H1 (cell line): Measurements from ENCODE around the gene CARM1. TPM values are rescaled to one million over a fixed set of nuclear protein-coding genes. Genes with fewer than 3 reads are reported as not detected.

Experiments used
- CTCF ChIA-PET: fragments of 300-600 bp; sonication (Branson Sonifier 250); formaldehyde crosslinking; loops from one replicate; lab custom pipeline; 2021; ENCODE audit not compliant: partially characterized antibody; lab: Charles Lee
- POLR2A ChIA-PET: fragments of 300-600 bp; sonication (Branson Sonifier 250); formaldehyde crosslinking; loops from one replicate; lab custom pipeline; 2021; ENCODE audit warnings: inconsistent platforms; ENCODE audit not compliant: partially characterized antibody; lab: Charles Lee
- DNase-seq, 2 experiments: peaks; one replicate each; pipeline versions ENCODE4 v3.0.0 to v3.0.0-alpha.2; 2010 to 2022; ENCODE audit warnings: low spot score in 2 of 2, low read depth in 1 of 2, mixed read lengths in 1 of 2
- FAIRE-seq: peaks from 2 replicates; lab custom pipeline; 2011; peaks lifted over from hg19 to GRCh38; lab: Jason Lieb, UNC
- H2AFZ ChIP-seq: 2 replicates; pipeline ENCODE4 v1.8.1; 2012; ENCODE audit warnings: low read length, inconsistent platforms
- H2AK5ac ChIP-seq: 2 replicates; pipeline ENCODE4 v1.6.1; 2013; ENCODE audit warnings: low read depth, low read length
- H2BK120ac ChIP-seq: replicated peaks from 2 replicates; pipeline ENCODE3; 2013; ENCODE audit warnings: low read depth, low read length, inconsistent platforms
- H2BK12ac ChIP-seq: 2 replicates; pipeline ENCODE4 v1.6.1; 2013; ENCODE audit warnings: low read depth, low read length
- H2BK15ac ChIP-seq: 2 replicates; pipeline ENCODE4 v1.6.1; 2013; ENCODE audit warnings: low read length
- H2BK20ac ChIP-seq: 2 replicates; pipeline ENCODE4 v1.6.1; 2013; ENCODE audit warnings: low read length
- H2BK5ac ChIP-seq: 2 replicates; pipeline ENCODE4 v1.6.1; 2013; ENCODE audit warnings: low read depth, low read length
- H3K14ac ChIP-seq: 2 replicates; pipeline ENCODE4 v1.6.1; 2013; ENCODE audit warnings: inconsistent platforms; ENCODE audit not compliant: insufficient read length
- H3K18ac ChIP-seq: 2 replicates; pipeline ENCODE4 v1.6.1; 2013; ENCODE audit warnings: low read length; ENCODE audit errors: extremely low read depth
- H3K23ac ChIP-seq: 2 replicates; pipeline ENCODE4 v1.6.1; 2013; ENCODE audit warnings: inconsistent platforms; ENCODE audit not compliant: insufficient read length
- H3K23me2 ChIP-seq: 2 replicates; pipeline ENCODE4 v1.6.1; 2013; ENCODE audit warnings: low read depth, low read length
- H3K27ac ChIP-seq: 2 replicates; pipeline ENCODE4 v1.6.1; 2011; ENCODE audit warnings: low read depth, low read length, inconsistent platforms
- H3K27me3 ChIP-seq, 4 experiments: replicated peaks in 1 of 4; 1 replicate in 1 of 4; 2 replicates in 3 of 4; pipeline versions ENCODE4 v1.6.1 to v1.8.1; 2011 to 2013; ENCODE audit warnings: low read length in 3 of 4, mild to moderate bottlenecking in 3 of 4, inconsistent platforms in 2 of 4, mixed read lengths in 2 of 4, moderate library complexity in 1 of 4; ENCODE audit not compliant: control insufficient read depth in 3 of 4, insufficient read depth in 3 of 4; ENCODE audit errors: extremely low read depth in 1 of 4
- H3K36me3 ChIP-seq, 4 experiments: 2 replicates each; pipeline versions ENCODE4 v1.6.1 to v1.8.1; 2011 to 2013; ENCODE audit warnings: mild to moderate bottlenecking in 4 of 4, low read length in 3 of 4, moderate library complexity in 2 of 4, control low read depth in 1 of 4, inconsistent platforms in 1 of 4; ENCODE audit not compliant: insufficient read depth in 4 of 4, control insufficient read depth in 2 of 4
- H3K4ac ChIP-seq: replicated peaks from 2 replicates; pipeline ENCODE3; 2013; ENCODE audit warnings: low read length, low read depth, mixed read lengths, inconsistent platforms; ENCODE audit not compliant: insufficient read length
- H3K4me1 ChIP-seq, 4 experiments: replicated peaks in 1 of 4; 1 replicate in 1 of 4; 2 replicates in 3 of 4; pipeline versions ENCODE4 v1.6.1 to v1.8.1; 2011 to 2013; ENCODE audit warnings: low read length in 3 of 4, inconsistent platforms in 2 of 4, mixed read lengths in 1 of 4; ENCODE audit not compliant: insufficient read depth in 4 of 4, control insufficient read depth in 3 of 4
- H3K4me2 ChIP-seq, 2 experiments: 2 replicates each; pipeline versions ENCODE4 v1.6.1 to v1.8.1; 2011 to 2013; ENCODE audit warnings: low read depth in 2 of 2, low read length in 2 of 2, control low read depth in 1 of 2, inconsistent platforms in 1 of 2, mild to moderate bottlenecking in 1 of 2; ENCODE audit not compliant: insufficient read depth in 1 of 2
- H3K4me3 ChIP-seq, 4 experiments: fragments of 200-600, 300-600 bp in 1 of 4; sonication (generic), shearing (Covaris generic), sonication (Bioruptor Twin) in 1 of 4; 2 replicates each; pipeline versions ENCODE4 v1.5.1 to v1.8.1; 2011 to 2016; ENCODE audit warnings: low read length in 4 of 4, low read depth in 3 of 4, control low read depth in 2 of 4, inconsistent platforms in 2 of 4, mild to moderate bottlenecking in 2 of 4, mixed read lengths in 1 of 4, moderate library complexity in 1 of 4; ENCODE audit not compliant: insufficient read depth in 2 of 4; ENCODE audit errors: extremely low read depth in 1 of 4
- H3K56ac ChIP-seq: replicated peaks from 2 replicates; pipeline ENCODE3; 2013; ENCODE audit warnings: low read depth, mild to moderate bottlenecking, mixed read lengths, low read length, inconsistent platforms; ENCODE audit not compliant: insufficient read length
- H3K79me1 ChIP-seq: 2 replicates; pipeline ENCODE4 v1.6.1; 2013; ENCODE audit warnings: low read depth, low read length, control low read depth
- H3K79me2 ChIP-seq, 2 experiments: 2 replicates each; pipeline versions ENCODE4 v1.6.1 to v1.8.1; 2012 to 2013; ENCODE audit warnings: low read length in 2 of 2, mild to moderate bottlenecking in 2 of 2, inconsistent platforms in 1 of 2; ENCODE audit not compliant: insufficient read depth in 2 of 2, control insufficient read depth in 1 of 2
- H3K9ac ChIP-seq, 4 experiments: replicated peaks in 1 of 4; 1 replicate in 1 of 4; 2 replicates in 3 of 4; pipeline versions ENCODE4 v1.6.1 to v1.8.1; 2011 to 2013; ENCODE audit warnings: low read depth in 3 of 4, low read length in 3 of 4, control low read depth in 2 of 4, mild to moderate bottlenecking in 2 of 4, moderate library complexity in 2 of 4, inconsistent platforms in 1 of 4; ENCODE audit errors: extremely low read depth in 1 of 4
- H3K9me3 ChIP-seq, 2 experiments: 2 replicates each; pipeline versions ENCODE4 v1.6.1 to v1.8.1; 2012 to 2013; ENCODE audit warnings: mild to moderate bottlenecking in 2 of 2, moderate library complexity in 2 of 2, control low read depth in 1 of 2, inconsistent platforms in 1 of 2, low read depth in 1 of 2, low read length in 1 of 2, mixed read lengths in 1 of 2; ENCODE audit not compliant: insufficient read depth in 2 of 2
- H4K20me1 ChIP-seq, 2 experiments: replicated peaks in 1 of 2; 2 replicates each; pipeline versions ENCODE3 to v1.8.1; 2011 to 2013; ENCODE audit warnings: inconsistent platforms in 2 of 2, low read length in 2 of 2, mild to moderate bottlenecking in 1 of 2; ENCODE audit not compliant: insufficient read depth in 2 of 2, control insufficient read depth in 1 of 2
- H4K5ac ChIP-seq: 2 replicates; pipeline ENCODE4 v1.6.1; 2013; ENCODE audit warnings: low read length, low read depth, mixed read lengths, inconsistent platforms; ENCODE audit not compliant: insufficient read length
- H4K8ac ChIP-seq: 2 replicates; pipeline ENCODE4 v1.8.0; 2013; ENCODE audit warnings: mild to moderate bottlenecking, moderate library complexity, low read length, inconsistent platforms; ENCODE audit not compliant: insufficient read depth; ENCODE audit errors: extremely low read depth
- H4K91ac ChIP-seq: replicated peaks from 2 replicates; pipeline ENCODE3; 2013; ENCODE audit warnings: low read length, mixed read lengths, inconsistent platforms; ENCODE audit not compliant: insufficient read length
- ATF2 ChIP-seq: IDR thresholded peaks from 2 replicates; pipeline ENCODE4 v1.6.1; 2012; ENCODE audit warnings: low read length, inconsistent platforms
- CTCF ChIP-seq, 3 experiments: IDR thresholded peaks; 1 replicate in 2 of 3; 2 replicates in 1 of 3; pipeline versions ENCODE4 v1.5.1 to v1.6.1; 2011; ENCODE audit warnings: low read length in 3 of 3, mild to moderate bottlenecking in 3 of 3, inconsistent platforms in 2 of 3, low read depth in 1 of 3, moderate library complexity in 1 of 3; ENCODE audit not compliant: insufficient read depth in 1 of 3; ENCODE audit errors: control extremely low read depth in 1 of 3
- KDM4A ChIP-seq: IDR thresholded peaks from one replicate; pipeline ENCODE4 v1.7.1; 2012; ENCODE audit warnings: low read depth, mild to moderate bottlenecking, moderate library complexity, low read length, inconsistent platforms; ENCODE audit not compliant: severe bottlenecking
- RAD21 ChIP-seq, 2 experiments: IDR thresholded peaks in 1 of 2; conservative IDR thresholded peaks in 1 of 2; 2 replicates each; pipeline ENCODE4 v1.6.1; 2011; ENCODE audit warnings: low read depth in 2 of 2, low read length in 2 of 2, improper control_type of control experiment in 1 of 2, inconsistent platforms in 1 of 2, mild to moderate bottlenecking in 1 of 2, moderate library complexity in 1 of 2
- SP1 ChIP-seq: IDR thresholded peaks from 2 replicates; pipeline ENCODE4 v1.6.1; 2011; ENCODE audit warnings: low read depth, low read length
- WGBS, 2 experiments: shearing (Covaris generic) in 1 of 2; methylation state at CpG; one replicate each; pipeline versions ENCODE4 v1.1.6 to v1.1.7; 2013 to 2015; ENCODE audit warnings: low lambda C conversion rate in 2 of 2, mixed read lengths in 2 of 2, inconsistent platforms in 1 of 2, low coverage in 1 of 2, missing lambda C conversion rate in 1 of 2; ENCODE audit not compliant: insufficient replicate concordance in 2 of 2, insufficient coverage in 1 of 2, insufficient read length in 1 of 2; ENCODE audit errors: extremely low coverage in 1 of 2, missing lambda C conversion rate in 1 of 2; 5-methylcytosine and 5-hydroxymethylcytosine counted together
- polyA plus RNA-seq, 7 experiments: library from polyadenylated mRNA; depleted of rRNA in 3 of 7; stranded (reverse) in 5 of 7; unstranded in 2 of 7; fragments of >200 nt in 5 of 7; fragments of 200-250 nt in 2 of 7; gene quantifications; 1 replicate in 5 of 7; 2 replicates in 1 of 7; 4 replicates in 1 of 7; pipeline versions ENCODE4 v1.2.1 to v1.2.3, GENCODE V29; 2011 to 2013; ENCODE audit warnings: missing spikeins in 2 of 7, mixed read lengths in 2 of 7
- total RNA-seq: library from RNA; stranded (reverse); fragmentation: NEBNext Ultra II Directional; extraction: Animal tissue kit (Norgen Biotek cat#: 25700); gene quantifications from 2 replicates; pipeline ENCODE4 v1.2.1, GENCODE V29; 2021

CARM1 gene
- total and polyA plus RNA-seq, 2 of the 8 experiments (the other 6 are each of a cell fraction or from before 2014, with no cell fraction given), result 134 to 164 TPM

GRCh38 chr19:10855879-10856522 lies 15.4 kb upstream of the CARM1 start:
- no peak overlapping the region for H3K14ac ChIP-seq
- H2AK5ac ChIP-seq, result no peak overlapping the region
- WGBS, 2 experiments, result 64% methylated on average over 5 of the region's 5 CpGs; no CpG with 5 or more reads in 1 of the 2 experiments
- H4K8ac ChIP-seq, result no peak overlapping the region; the same call in 1 of the 2 replicates
- H3K4ac ChIP-seq, result no peak overlapping the region
- no peak overlapping the region for H3K56ac ChIP-seq
- TF ChIP-seq SP1, result 0 out of 2 replicates have a peak, but pooled peaks have one; percentile 28
- TF ChIP-seq CTCF (IDR thresholded peaks at IDR 0.05; ENCODE audit: control extremely low read depth in 1 of 3, insufficient read depth in 1 of 3, low read depth in 1 of 3, low read length in 3 of 3), result peak; percentile 73 to 85 (median 83)
- peak; percentile 16 to 44; a peak in 3 of 4 replicates for TF ChIP-seq RAD21 (IDR thresholded peaks at IDR 0.05 in 1 of 2, conservative IDR thresholded peaks at IDR 0.05 in 1 of 2; ENCODE audit: low read depth in 2 of 2, low read length in 2 of 2)
- TF ChIP-seq ATF2, result no peak
- no peak for TF ChIP-seq KDM4A
- POLR2A ChIA-PET, result interaction anchor here (1.2 to 3.2 kb wide), 2 partner anchors 10 to 21 kb away, joined by 3 to 22 read pairs; partner anchors contain the start of gene TMED1
- no peaks in the 10 kb centered on the region for H4K20me1 ChIP-seq
- H3K18ac ChIP-seq, result no peak overlapping the region
- H3K4me2 ChIP-seq, result no peak overlapping the region
- no peak overlapping the region for H3K4me3 ChIP-seq
- H3K36me3 ChIP-seq, result no peaks in the 10 kb centered on the region
- no peaks in the 10 kb centered on the region for H3K27me3 ChIP-seq
- no peaks in the 10 kb centered on the region for H3K23me2 ChIP-seq
- H4K5ac ChIP-seq, result no peak overlapping the region
- peak overlapping the region; percentile 66; the same call in 1 of the 2 replicates for H2AFZ ChIP-seq
- H3K23ac ChIP-seq, result no peak overlapping the region
- H3K27ac ChIP-seq, result no peak overlapping the region
- H3K79me1 ChIP-seq, result no peaks in the 10 kb centered on the region
- CTCF ChIA-PET, result interaction anchor here (0.6 to 21.2 kb wide), 19 partner anchors 10 to 747 kb away, joined by 3 to 249 read pairs (median 4); partner anchors contain the start of gene TMED1
- H3K9ac ChIP-seq, result no peak overlapping the region
- no peaks in the 10 kb centered on the region for H3K4me1 ChIP-seq
- no peaks in the 10 kb centered on the region for H3K9me3 ChIP-seq
- no peak overlapping the region for H2BK12ac ChIP-seq
- FAIRE-seq, result no peak
- no peak overlapping the region for H2BK15ac ChIP-seq
- no peaks in the 10 kb centered on the region for H3K79me2 ChIP-seq
- H2BK20ac ChIP-seq, result no peak overlapping the region
- peak in 1 of 2 experiments; percentile 70 for DNase-seq
- H2BK5ac ChIP-seq, result no peak overlapping the region
- no peak overlapping the region for H2BK120ac ChIP-seq
- no peak overlapping the region for H4K91ac ChIP-seq
